ENCODE results near the gene CEP131. TPM values are rescaled to one million over a fixed set of nuclear protein-coding genes. Genes with fewer than 3 reads are reported as not detected.

The CEP131 gene
- total RNA-seq, 4 donors from 2014 or later, result 5.7 to 21.3 (median 6.8) TPM

- Histone ChIP-seq H3K4me3 (no peak overlapping the region), H3K36me3 (no peaks in the 10 kb centered on the region), H3K4me1 (no peaks in the 10 kb centered on the region), H3K9me3 (no peaks in the 10 kb centered on the region), H3K27me3 (no peaks in the 10 kb centered on the region), H3K27ac (no peak overlapping the region)
- WGBS, 2 donors (ENCODE audit: low coverage in 1 of 2), result 87% methylated on average over 21 of the region's 21 CpGs; no CpG with 5 or more reads in 1 of the 2 donors
- in situ Hi-C loops (cut with MboI; ENCODE audit: low pct_ligation_motif_present in 1 of 4, low pct_unique_long_range_greater_than_20kb in 1 of 4, low sequenced_read_pairs in 3 of 4), result no loop called here
- intact Hi-C loops (cut with DNase I; ENCODE audit: low total_unique reads), result no loop called here
- no peak for DNase-seq
- TF ChIP-seq, protein P1, sequence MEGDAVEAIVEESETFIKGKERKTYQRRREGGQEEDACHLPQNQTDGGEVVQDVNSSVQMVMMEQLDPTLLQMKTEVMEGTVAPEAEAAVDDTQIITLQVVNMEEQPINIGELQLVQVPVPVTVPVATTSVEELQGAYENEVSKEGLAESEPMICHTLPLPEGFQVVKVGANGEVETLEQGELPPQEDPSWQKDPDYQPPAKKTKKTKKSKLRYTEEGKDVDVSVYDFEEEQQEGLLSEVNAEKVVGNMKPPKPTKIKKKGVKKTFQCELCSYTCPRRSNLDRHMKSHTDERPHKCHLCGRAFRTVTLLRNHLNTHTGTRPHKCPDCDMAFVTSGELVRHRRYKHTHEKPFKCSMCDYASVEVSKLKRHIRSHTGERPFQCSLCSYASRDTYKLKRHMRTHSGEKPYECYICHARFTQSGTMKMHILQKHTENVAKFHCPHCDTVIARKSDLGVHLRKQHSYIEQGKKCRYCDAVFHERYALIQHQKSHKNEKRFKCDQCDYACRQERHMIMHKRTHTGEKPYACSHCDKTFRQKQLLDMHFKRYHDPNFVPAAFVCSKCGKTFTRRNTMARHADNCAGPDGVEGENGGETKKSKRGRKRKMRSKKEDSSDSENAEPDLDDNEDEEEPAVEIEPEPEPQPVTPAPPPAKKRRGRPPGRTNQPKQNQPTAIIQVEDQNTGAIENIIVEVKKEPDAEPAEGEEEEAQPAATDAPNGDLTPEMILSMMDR (IDR thresholded peaks at IDR 0.05), result no peak
- TF ChIP-seq POLR2A (IDR thresholded peaks at IDR 0.05) (no peak), POLR2AphosphoS5 (IDR thresholded peaks at IDR 0.05) (no peak), EP300 (IDR thresholded peaks at IDR 0.05; ENCODE audit: low read depth) (no peak)
These were observed 14.9 kb downstream of the CEP131 start for GRCh38 chr17:81207610-81208581.

DNA sequence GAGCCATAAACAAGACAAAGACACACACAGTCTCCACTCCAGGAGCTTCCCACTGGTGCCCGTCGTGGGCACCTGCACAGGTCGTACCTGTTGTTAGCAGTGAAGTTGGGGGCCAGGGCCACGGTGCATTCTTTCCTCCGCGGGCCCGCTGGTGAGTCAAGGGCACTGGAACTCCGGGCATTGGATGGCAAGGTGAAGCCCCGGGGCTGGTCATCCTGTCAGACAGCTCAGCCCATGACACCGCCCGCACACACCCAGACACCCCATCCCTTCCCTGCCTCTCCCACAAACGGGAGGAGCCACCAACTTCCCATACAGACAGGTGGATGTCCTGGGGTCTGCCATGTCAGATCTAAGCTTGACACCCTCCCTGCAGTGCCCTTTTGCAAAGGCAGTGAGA lies 16.1 kb downstream of the CEP131 start:
- H3K27me3 ChIP-seq, result no peaks in the 10 kb centered on the region
- no peak overlapping the region for H3K27ac ChIP-seq
- H3K4me1 ChIP-seq, result no peaks in the 10 kb centered on the region
- H3K9me3 ChIP-seq, result no peaks in the 10 kb centered on the region
- in situ Hi-C loops (cut with MboI; ENCODE audit: low pct_ligation_motif_present in 1 of 4, low pct_unique_long_range_greater_than_20kb in 1 of 4, low sequenced_read_pairs in 3 of 4) (no loop called here), intact Hi-C loops (cut with DNase I; ENCODE audit: low total_unique reads) (no loop called here)
- WGBS, 2 donors (ENCODE audit: low coverage in 1 of 2), result 98% methylated on average over 12 of the region's 12 CpGs; no CpG with 5 or more reads in 1 of the 2 donors
- H3K36me3 ChIP-seq, result no peaks in the 10 kb centered on the region
- H3K4me3 ChIP-seq, result no peak overlapping the region
- TF ChIP-seq EP300 (IDR thresholded peaks at IDR 0.05; ENCODE audit: low read depth) (no peak), POLR2AphosphoS5 (IDR thresholded peaks at IDR 0.05) (no peak), POLR2A (IDR thresholded peaks at IDR 0.05) (no peak)
- TF ChIP-seq, protein P1 (IDR thresholded peaks at IDR 0.05), result no peak
- DNase-seq, result no peak

DNA sequence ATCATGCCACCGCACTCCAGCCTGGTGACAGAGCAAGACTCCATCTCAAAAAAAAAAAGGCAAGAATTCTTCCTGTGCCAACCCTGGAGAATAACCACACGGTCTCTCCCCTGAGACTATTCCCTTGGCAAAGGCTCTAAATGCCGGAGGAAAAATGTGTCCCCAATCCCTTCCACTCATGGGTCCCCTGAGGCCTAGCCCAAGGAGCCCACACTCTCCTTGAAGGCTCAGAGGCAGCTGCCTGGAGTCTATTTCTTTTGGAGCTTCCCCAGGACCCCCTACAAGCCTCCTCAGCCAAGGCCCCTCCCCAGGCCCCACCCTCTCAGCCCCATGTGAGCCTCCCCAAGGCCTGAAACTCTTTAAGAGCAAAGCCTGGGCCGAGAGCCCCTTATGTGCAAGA lies 16.6 kb downstream of the CEP131 start:
- TF ChIP-seq, protein P1 (IDR thresholded peaks at IDR 0.05), result no peak
- TF ChIP-seq POLR2A (IDR thresholded peaks at IDR 0.05), result no peak
- in situ Hi-C loops (cut with MboI; ENCODE audit: low pct_ligation_motif_present in 1 of 4, low pct_unique_long_range_greater_than_20kb in 1 of 4, low sequenced_read_pairs in 3 of 4), result no loop called here
- WGBS, 2 donors (ENCODE audit: low coverage in 1 of 2), result 84 to 100% methylated on average over 1 to 4 of the region's 4 CpGs
- intact Hi-C loops (cut with DNase I; ENCODE audit: low total_unique reads), result no loop called here
- no peak overlapping the region for H3K27ac ChIP-seq
- H3K9me3 ChIP-seq, result no peaks in the 10 kb centered on the region
- H3K27me3 ChIP-seq, result no peaks in the 10 kb centered on the region
- H3K4me3 ChIP-seq, result no peak overlapping the region
- no peaks in the 10 kb centered on the region for H3K4me1 ChIP-seq
- DNase-seq, result no peak
- H3K36me3 ChIP-seq, result no peaks in the 10 kb centered on the region

GRCh38 chr17:81204578-81204977 lies 18.2 kb downstream of the CEP131 start:
- TF ChIP-seq POLR2AphosphoS5 (IDR thresholded peaks at IDR 0.05), result peak in 1 of 3 donors; percentile 43
- TF ChIP-seq POLR2A (IDR thresholded peaks at IDR 0.05), result no peak
- H3K4me1 ChIP-seq, result no peaks in the 10 kb centered on the region
- 43% methylated on average over 10 of the region's 10 CpGs; no CpG with 5 or more reads in 1 of the 2 donors for WGBS, 2 donors (ENCODE audit: low coverage in 1 of 2)
- in situ Hi-C loops (cut with MboI; ENCODE audit: low pct_ligation_motif_present in 1 of 4, low pct_unique_long_range_greater_than_20kb in 1 of 4, low sequenced_read_pairs in 3 of 4) (no loop called here), intact Hi-C loops (cut with DNase I; ENCODE audit: low total_unique reads) (no loop called here)
- H3K9me3 ChIP-seq, result no peaks in the 10 kb centered on the region
- no peak overlapping the region for H3K4me3 ChIP-seq
- no peak for DNase-seq
- no peaks in the 10 kb centered on the region for H3K36me3 ChIP-seq
- H3K27me3 ChIP-seq, result no peaks in the 10 kb centered on the region
- no peak overlapping the region for H3K27ac ChIP-seq
